Panc1 (cell line): ENCODE data around the gene C4orf36.
A peak's percentile ranks its signal among the peaks of the same experiment; 100 is the strongest.

Source experiments
- POLR2AphosphoS5 ChIP-seq: IDR thresholded peaks from 2 replicates; pipeline ENCODE4 v1.6.1; 2012; ENCODE audit warnings: mild to moderate bottlenecking, low read depth, low read length, moderate library complexity
- TF ChIP-seq, protein P1 (sequence below): fragments of 450-650 bp; IDR thresholded peaks from 2 replicates; pipeline ENCODE4 v1.5.1; 2017; ENCODE audit warnings: mild to moderate bottlenecking

DNA sequence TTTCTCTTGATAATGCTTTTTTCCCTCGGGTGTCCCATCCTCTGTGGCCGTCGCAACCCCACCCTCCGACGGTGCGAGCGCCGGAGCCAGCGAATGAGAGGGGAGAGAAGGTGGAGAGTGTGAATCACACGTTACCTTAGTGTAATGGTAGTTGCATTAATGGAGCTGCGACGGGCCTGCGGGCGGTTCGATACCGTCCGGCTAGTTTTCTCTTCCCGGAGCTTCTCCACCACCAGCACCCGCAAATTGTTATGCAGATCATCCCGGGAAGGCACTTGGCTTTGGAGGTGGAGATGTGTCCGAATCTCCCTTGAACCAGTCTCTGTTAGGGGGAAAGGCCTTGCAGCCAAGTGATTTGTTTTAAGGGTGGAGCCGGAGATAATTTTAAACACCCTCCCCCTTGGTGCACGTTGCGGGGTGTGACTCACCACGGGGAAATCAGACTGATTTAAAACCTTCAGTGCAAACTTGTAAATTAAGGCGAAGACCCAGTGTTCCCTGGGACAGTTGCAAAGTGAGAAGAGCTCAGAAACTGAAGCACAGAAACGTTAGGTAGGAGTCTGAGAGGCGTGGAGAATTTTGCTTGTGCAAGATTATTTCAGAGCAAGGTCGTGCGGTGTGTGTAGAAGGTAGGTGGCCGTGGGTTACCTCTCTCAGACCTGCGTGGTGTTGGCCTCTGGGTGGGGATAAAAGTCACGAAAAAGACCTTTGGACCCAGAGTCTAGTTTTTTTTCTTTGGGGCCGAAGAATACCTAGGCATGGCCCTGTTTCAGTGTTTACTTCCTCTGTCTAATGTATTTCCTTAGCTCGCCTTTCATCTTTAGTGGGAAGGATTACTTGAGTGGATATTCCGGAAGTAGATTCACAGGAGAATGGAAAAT lies 43.9 kb upstream of the C4orf36 start:
- TF ChIP-seq, protein P1, sequence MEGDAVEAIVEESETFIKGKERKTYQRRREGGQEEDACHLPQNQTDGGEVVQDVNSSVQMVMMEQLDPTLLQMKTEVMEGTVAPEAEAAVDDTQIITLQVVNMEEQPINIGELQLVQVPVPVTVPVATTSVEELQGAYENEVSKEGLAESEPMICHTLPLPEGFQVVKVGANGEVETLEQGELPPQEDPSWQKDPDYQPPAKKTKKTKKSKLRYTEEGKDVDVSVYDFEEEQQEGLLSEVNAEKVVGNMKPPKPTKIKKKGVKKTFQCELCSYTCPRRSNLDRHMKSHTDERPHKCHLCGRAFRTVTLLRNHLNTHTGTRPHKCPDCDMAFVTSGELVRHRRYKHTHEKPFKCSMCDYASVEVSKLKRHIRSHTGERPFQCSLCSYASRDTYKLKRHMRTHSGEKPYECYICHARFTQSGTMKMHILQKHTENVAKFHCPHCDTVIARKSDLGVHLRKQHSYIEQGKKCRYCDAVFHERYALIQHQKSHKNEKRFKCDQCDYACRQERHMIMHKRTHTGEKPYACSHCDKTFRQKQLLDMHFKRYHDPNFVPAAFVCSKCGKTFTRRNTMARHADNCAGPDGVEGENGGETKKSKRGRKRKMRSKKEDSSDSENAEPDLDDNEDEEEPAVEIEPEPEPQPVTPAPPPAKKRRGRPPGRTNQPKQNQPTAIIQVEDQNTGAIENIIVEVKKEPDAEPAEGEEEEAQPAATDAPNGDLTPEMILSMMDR = no peak
- TF ChIP-seq POLR2AphosphoS5 = 0 out of 2 replicates have a peak, but pooled peaks have one; percentile 13
